HepG2 (cell line): ENCODE results near the gene CAPRIN1. TPM values are rescaled to one million over a fixed set of nuclear protein-coding genes. Genes with fewer than 3 reads are reported as not detected.
A peak's percentile ranks its signal among the peaks of the same experiment; 100 is the strongest.

ENCODE experiments used
- ARID2 ChIP-seq: sonication (generic); formaldehyde crosslinking; IDR thresholded peaks from 2 replicates; pipeline ENCODE4 v1.8.1; 2022; ENCODE audit warnings: mild to moderate bottlenecking, missing genetic modification reagents, borderline replicate concordance
- HOXA5 ChIP-seq: sonication (generic); formaldehyde crosslinking; IDR thresholded peaks from 2 replicates; pipeline ENCODE4 v1.4.0; 2020; ENCODE audit warnings: missing genetic modification reagents
- KDM5B ChIP-seq: sonication (generic); formaldehyde crosslinking; IDR thresholded peaks from 2 replicates; pipeline ENCODE4 v1.4.0; 2020; ENCODE audit warnings: missing genetic modification reagents, mild to moderate bottlenecking, borderline replicate concordance
- MIER3 ChIP-seq: IDR thresholded peaks from 2 replicates; pipeline ENCODE4 v1.6.1; 2016; ENCODE audit warnings: missing compliant biosample characterization, borderline replicate concordance
- MYNN ChIP-seq: sonication (generic); formaldehyde crosslinking; IDR thresholded peaks from 2 replicates; pipeline ENCODE4 v1.4.0; 2020; ENCODE audit warnings: mild to moderate bottlenecking, low read depth, missing genetic modification reagents
- STAT5B ChIP-seq: sonication (generic); formaldehyde crosslinking; IDR thresholded peaks from 2 replicates; pipeline ENCODE4 v1.4.0; 2020; ENCODE audit warnings: missing genetic modification reagents
- SYNCRIP ChIP-seq: fragments of 200-400 bp; formaldehyde crosslinking; IDR thresholded peaks from 2 replicates; pipeline ENCODE4 v1.6.1; 2018; ENCODE audit warnings: mild to moderate bottlenecking, low read depth, low read length; ENCODE audit not compliant: insufficient read depth
- TERF1 ChIP-seq: sonication (generic); formaldehyde crosslinking; IDR thresholded peaks from 2 replicates; pipeline ENCODE4 v1.8.0; 2022; ENCODE audit warnings: mild to moderate bottlenecking, missing genetic modification reagents, moderate library complexity
- YY1 ChIP-seq: IDR thresholded peaks from 2 replicates; pipeline ENCODE4 v1.6.1; 2011; ENCODE audit warnings: low read length, low read depth, moderate library complexity, mild to moderate bottlenecking; ENCODE audit not compliant: insufficient read depth, insufficient replicate concordance
- ZNF256 ChIP-seq: sonication (generic); formaldehyde crosslinking; conservative IDR thresholded peaks from 2 replicates; pipeline ENCODE4 v1.4.0; 2020; ENCODE audit warnings: missing genetic modification reagents
- ZNF337 ChIP-seq: sonication (generic); formaldehyde crosslinking; IDR thresholded peaks from 2 replicates; pipeline ENCODE4 v1.5.1; 2020; ENCODE audit warnings: missing genetic modification reagents, low read depth, mild to moderate bottlenecking, borderline replicate concordance
- ZNF33A ChIP-seq: sonication (generic); formaldehyde crosslinking; IDR thresholded peaks from 2 replicates; pipeline ENCODE4 v1.5.1; 2020; ENCODE audit warnings: missing genetic modification reagents, mild to moderate bottlenecking, moderate library complexity, borderline replicate concordance
- ZNF619 ChIP-seq: sonication (generic); formaldehyde crosslinking; IDR thresholded peaks from 2 replicates; pipeline ENCODE4 v1.4.0; 2020; ENCODE audit warnings: mild to moderate bottlenecking, missing genetic modification reagents
- ZNF780A ChIP-seq: sonication (generic); formaldehyde crosslinking; IDR thresholded peaks from 2 replicates; pipeline ENCODE4 v1.8.0; 2022; ENCODE audit warnings: mild to moderate bottlenecking, missing genetic modification reagents, moderate library complexity
- ZNF816 ChIP-seq: sonication (generic); formaldehyde crosslinking; IDR thresholded peaks from 2 replicates; pipeline ENCODE4 v1.8.0; 2022; ENCODE audit warnings: missing genetic modification reagents, mild to moderate bottlenecking, borderline replicate concordance
- polyA plus RNA-seq, 8 experiments: library from polyadenylated mRNA; depleted of rRNA in 3 of 8; stranded (reverse) in 7 of 8; unstranded in 1 of 8; fragments of >200 nt; fragmentation: Illumina TruSeq in 4 of 8; extraction: Trizol in 4 of 8; gene quantifications; 2 replicates each; pipeline versions ENCODE4 v1.2.1 to v1.2.3, GENCODE V29; 2011 to 2016; ENCODE audit warnings: low read depth in 4 of 8, missing spikeins in 1 of 8, mixed read lengths in 1 of 8; ENCODE audit not compliant: insufficient read depth in 1 of 8
- total RNA-seq, 5 experiments: library from RNA; depleted of rRNA; stranded (reverse); fragments of >200 nt; fragmentation: Illumina TruSeq; extraction: Trizol; gene quantifications; 2 replicates each; pipeline ENCODE4 v1.2.3, GENCODE V29; 2016; ENCODE audit warnings: low read depth in 1 of 5
- TF ChIP-seq, protein P1 (sequence below): sonication (generic); formaldehyde crosslinking; IDR thresholded peaks from 2 replicates; pipeline ENCODE4 v1.4.0; 2020; ENCODE audit warnings: missing genetic modification reagents
- TF ChIP-seq, protein P2 (sequence below): sonication (generic); formaldehyde crosslinking; IDR thresholded peaks from 2 replicates; pipeline ENCODE4 v1.4.0; 2020; ENCODE audit warnings: missing genetic modification reagents, borderline replicate concordance
- TF ChIP-seq, protein P3 (sequence below): sonication (generic); formaldehyde crosslinking; IDR thresholded peaks from 2 replicates; pipeline ENCODE4 v1.8.0; 2022; ENCODE audit warnings: mild to moderate bottlenecking, missing genetic modification reagents, moderate library complexity

The CAPRIN1 gene
- total and polyA plus RNA-seq, 2 of the 13 experiments (the other 11 are each of a cell fraction or from before 2014, with no cell fraction given): 114 to 162 TPM

DNA sequence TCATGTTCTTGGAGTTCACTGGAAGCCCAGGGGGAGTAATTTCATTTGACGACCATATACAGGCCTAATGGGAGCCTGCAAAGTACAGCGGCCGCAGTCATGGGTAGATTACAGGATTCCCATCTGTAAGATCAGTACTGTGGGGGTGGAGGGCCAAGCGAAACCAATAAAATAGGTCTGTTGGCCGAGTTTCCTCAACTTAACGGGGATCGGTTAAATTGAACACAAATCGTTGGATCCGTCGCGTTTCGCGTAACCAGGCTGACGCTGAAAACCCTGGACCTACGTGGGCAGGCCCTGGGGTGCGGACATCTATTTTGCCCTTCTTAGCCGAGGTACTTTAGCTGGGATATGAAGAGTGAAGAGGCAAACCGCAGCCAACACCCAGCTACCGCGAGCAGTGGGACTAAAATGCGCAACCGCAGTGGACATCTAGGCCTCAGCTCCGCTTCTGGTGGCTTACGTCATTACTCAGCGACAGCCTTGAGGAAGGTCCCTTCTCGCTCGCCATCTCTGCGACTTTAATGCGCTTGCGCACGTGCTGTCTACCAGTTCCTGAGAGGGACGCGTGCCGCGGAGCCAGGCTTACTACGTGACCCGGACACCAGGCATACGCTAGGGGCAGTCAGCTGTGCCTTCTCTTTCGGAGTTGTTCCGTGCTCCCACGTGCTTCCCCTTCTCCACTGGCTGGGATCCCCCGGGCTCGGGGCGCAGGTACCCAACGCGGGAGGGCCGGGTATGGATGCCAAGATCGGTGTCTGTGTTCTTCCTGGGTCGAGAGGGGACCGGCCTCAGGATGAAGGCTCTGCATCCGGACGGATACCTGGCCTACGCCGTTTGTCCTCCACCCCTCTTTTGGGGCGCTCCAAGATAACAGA lies 53.8 kb downstream of the CAPRIN1 start, which contains the start of gene NAT10 (continued):
- TF ChIP-seq, protein P1, sequence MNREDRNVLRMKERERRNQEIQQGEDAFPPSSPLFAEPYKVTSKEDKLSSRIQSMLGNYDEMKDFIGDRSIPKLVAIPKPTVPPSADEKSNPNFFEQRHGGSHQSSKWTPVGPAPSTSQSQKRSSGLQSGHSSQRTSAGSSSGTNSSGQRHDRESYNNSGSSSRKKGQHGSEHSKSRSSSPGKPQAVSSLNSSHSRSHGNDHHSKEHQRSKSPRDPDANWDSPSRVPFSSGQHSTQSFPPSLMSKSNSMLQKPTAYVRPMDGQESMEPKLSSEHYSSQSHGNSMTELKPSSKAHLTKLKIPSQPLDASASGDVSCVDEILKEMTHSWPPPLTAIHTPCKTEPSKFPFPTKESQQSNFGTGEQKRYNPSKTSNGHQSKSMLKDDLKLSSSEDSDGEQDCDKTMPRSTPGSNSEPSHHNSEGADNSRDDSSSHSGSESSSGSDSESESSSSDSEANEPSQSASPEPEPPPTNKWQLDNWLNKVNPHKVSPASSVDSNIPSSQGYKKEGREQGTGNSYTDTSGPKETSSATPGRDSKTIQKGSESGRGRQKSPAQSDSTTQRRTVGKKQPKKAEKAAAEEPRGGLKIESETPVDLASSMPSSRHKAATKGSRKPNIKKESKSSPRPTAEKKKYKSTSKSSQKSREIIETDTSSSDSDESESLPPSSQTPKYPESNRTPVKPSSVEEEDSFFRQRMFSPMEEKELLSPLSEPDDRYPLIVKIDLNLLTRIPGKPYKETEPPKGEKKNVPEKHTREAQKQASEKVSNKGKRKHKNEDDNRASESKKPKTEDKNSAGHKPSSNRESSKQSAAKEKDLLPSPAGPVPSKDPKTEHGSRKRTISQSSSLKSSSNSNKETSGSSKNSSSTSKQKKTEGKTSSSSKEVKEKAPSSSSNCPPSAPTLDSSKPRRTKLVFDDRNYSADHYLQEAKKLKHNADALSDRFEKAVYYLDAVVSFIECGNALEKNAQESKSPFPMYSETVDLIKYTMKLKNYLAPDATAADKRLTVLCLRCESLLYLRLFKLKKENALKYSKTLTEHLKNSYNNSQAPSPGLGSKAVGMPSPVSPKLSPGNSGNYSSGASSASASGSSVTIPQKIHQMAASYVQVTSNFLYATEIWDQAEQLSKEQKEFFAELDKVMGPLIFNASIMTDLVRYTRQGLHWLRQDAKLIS (CRISPR knock-in tag): no peak
- TF ChIP-seq KDM5B (CRISPR knock-in tag) (peak; percentile 90; the same call in 1 of the 2 replicates), ZNF256 (CRISPR knock-in tag) (no peak; the same call in 1 of the 2 replicates), ZNF816 (CRISPR knock-in tag) (0 out of 2 replicates have a peak, but pooled peaks have one; percentile 3), ZNF619 (peak; percentile 94; the same call in 1 of the 2 replicates), MIER3 (peak; percentile 95), ARID2 (CRISPR knock-in tag) (peak; percentile 94; the same call in 1 of the 2 replicates), HOXA5 (CRISPR knock-in tag) (peak; percentile 23; the same call in 1 of the 2 replicates), YY1 (peak; percentile 69), ZNF33A (0 out of 2 replicates have a peak, but pooled peaks have one; percentile 23), MYNN (no peak), ZNF780A (no peak), SYNCRIP (no peak), TERF1 (CRISPR knock-in tag) (no peak), ZNF337 (CRISPR knock-in tag) (no peak), STAT5B (CRISPR knock-in tag) (no peak)
- TF ChIP-seq, protein P2, sequence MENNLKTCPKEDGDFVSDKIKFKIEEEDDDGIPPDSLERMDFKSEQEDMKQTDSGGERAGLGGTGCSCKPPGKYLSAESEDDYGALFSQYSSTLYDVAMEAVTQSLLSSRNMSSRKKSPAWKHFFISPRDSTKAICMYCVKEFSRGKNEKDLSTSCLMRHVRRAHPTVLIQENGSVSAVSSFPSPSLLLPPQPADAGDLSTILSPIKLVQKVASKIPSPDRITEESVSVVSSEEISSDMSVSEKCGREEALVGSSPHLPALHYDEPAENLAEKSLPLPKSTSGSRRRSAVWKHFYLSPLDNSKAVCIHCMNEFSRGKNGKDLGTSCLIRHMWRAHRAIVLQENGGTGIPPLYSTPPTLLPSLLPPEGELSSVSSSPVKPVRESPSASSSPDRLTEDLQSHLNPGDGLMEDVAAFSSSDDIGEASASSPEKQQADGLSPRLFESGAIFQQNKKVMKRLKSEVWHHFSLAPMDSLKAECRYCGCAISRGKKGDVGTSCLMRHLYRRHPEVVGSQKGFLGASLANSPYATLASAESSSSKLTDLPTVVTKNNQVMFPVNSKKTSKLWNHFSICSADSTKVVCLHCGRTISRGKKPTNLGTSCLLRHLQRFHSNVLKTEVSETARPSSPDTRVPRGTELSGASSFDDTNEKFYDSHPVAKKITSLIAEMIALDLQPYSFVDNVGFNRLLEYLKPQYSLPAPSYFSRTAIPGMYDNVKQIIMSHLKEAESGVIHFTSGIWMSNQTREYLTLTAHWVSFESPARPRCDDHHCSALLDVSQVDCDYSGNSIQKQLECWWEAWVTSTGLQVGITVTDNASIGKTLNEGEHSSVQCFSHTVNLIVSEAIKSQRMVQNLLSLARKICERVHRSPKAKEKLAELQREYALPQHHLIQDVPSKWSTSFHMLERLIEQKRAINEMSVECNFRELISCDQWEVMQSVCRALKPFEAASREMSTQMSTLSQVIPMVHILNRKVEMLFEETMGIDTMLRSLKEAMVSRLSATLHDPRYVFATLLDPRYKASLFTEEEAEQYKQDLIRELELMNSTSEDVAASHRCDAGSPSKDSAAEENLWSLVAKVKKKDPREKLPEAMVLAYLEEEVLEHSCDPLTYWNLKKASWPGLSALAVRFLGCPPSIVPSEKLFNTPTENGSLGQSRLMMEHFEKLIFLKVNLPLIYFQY (CRISPR knock-in tag): no peak
- TF ChIP-seq, protein P3, sequence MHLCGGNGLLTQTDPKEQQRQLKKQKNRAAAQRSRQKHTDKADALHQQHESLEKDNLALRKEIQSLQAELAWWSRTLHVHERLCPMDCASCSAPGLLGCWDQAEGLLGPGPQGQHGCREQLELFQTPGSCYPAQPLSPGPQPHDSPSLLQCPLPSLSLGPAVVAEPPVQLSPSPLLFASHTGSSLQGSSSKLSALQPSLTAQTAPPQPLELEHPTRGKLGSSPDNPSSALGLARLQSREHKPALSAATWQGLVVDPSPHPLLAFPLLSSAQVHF (CRISPR knock-in tag): no peak
